ENCODE results near the gene CBLN3.

Gene CBLN3

DNA sequence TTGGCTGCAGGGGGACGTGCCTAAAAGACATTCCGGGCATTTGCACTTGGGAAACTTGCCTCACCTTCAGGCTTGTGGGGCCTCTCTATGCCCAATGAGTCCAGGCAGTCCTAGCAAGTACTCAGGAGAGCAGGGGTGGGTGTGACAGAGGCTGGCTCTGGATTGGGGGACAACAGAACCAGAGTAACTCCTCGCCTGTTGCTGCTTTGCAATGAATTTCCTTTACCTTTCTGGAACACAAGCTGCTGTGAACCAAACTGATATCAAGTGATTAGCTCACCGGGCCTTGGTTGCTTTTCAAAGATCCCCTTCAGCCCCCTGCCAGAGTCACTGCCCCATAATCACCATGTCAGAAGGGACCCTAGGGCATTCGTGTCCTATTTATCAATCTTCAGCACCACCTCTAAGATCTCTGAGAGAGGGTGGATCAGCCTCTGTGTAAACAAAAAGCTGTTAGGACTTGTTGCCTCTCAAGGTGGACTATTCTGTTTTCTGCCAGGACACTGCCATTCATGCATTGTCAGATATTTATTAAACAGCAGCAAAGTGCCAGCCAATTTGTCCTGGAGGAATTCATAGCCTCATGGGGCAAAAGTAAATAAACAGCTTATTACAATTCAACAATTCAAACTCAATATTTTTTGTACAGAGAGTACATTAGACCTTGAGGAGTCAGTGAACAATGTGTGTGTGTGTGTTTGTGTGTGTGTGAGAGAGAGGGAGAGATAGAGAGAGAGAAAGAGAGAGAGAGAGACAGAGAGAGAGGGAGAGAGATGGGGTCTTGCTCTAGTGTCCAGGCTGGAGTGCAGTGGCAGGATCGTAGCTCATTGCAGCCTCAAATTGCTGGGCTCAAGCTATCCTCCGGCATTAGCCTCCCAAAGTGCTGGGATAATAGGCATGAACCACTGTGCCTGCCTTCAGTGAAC is 50.2 kb downstream of the CBLN3 start:
- no peak for DNase-seq

DNA sequence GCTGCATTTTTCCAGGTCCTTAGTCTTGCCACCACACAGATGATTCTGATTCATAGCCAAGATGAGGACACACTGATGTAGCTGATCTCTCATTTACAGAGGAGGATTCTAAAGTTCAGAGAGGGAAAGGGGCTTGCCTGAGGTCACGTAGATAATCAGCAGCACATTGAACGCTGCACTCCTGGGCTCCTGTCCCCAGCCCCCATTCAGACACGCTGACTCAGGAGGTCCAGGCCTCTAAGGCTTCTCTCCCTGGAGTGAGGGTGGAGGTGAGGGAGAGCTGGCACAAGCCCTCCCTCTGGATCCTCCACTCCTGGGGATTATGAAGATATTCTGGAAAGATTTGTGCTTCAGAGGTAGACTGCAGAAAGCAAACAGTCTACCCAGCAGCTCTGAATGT is 51.1 kb downstream of the CBLN3 start:
- DNase-seq: no peak

DNA sequence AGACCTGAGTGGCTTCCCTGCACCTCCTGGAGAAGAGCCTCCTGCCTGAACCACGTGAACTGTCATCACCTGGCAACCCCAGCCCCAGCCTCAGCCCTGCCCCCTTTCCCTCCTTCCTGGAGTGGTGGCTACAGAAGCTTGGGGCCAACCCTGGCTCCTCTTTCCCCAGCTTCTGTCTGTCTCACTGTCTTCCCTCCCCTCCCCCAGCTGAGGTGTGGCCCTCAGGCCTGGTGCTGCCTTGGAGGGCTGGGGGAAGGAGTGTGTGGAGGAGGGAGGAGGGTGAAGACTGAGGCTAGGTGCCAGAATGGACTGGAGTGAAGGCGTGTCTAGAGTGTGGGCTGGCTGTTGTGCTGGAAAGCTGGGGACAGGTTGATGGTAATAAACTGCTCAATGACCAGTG is 51.8 kb downstream of the CBLN3 start:
- peak; percentile 7 for DNase-seq

DNA sequence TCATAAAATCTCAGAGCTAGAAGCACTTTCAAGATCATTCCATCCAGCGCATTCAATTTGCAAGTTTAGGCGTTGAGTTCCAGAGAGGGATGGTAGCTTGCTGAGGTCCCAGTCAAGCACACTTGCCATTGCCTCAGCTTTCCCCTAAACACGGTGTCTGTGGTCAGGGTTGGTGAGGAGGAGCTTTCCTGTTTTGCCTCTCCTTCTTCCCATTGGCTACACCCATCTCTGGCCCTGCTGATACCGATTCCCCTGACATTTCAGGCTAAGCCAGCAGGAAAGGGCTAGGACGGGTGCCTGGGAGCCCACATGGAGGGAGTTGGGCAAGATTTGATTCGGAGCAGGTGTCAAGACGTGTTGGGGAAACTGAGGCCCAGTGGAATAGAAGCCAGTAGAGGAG is 52.3 kb downstream of the CBLN3 start:
- DNase-seq: no peak

All from NCI-H146 (cell line).